ENCODE data around the gene C1orf159.

Gene C1orf159

DNA sequence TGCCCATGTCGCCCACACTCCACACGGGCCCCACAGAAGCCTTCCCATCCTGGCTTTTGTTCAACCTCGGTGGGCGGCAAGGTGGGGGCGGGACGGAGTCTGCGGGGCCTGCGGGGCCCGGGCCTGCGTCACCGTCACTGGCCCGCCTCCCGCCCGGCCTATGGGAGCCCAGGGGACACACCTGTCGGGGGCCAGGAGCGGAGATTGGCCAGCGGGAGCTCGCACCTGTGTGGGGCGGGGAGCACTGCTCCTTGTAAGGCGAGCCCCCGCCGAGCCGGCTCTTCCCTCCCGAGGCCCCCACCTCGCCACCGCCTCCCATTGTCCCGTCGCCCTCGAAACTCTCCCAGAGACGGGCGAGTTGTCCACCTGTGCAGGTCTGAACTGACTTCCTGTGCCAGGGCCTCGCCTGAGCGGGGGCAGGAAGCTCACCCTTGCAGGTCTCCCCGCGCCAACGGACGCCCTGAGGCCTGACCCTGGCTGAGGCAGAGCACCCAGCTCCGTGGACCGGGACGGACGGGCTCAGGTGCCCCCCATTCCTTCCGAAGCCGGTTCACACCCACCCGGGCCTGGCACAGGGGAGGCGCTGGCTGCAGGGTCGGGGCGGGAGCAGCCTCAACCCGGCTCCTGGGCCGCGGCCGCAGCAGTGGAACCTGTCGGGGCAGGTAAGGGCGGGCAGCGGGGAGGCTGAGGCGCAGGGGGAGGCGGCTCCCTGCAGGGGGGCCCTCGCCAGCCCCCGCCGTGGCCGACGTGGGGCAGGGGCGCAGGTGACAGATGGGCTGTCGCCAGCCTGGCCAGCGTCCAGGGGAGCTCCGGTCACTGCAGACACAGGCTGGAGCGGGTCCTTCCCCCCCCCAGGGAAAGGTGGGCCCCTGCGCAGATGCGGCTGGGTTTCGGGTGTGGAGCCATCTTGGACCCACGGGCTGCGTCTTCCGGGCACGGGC, 47.0 kb upstream of the C1orf159 start:
- no peaks in the 10 kb centered on the region for H3K36me3 Mint-ChIP-seq (ENCODE audit: low read depth)
- H3K9me3 Mint-ChIP-seq, result no peaks in the 10 kb centered on the region
- peaks cover 10% of the 10 kb centered on the region for H3K27me3 Mint-ChIP-seq (ENCODE audit: low read depth, poor library complexity)
- H3K4me3 Mint-ChIP-seq, result no peak overlapping the region
- no peak for DNase-seq
- no peak overlapping the region for H3K27ac Mint-ChIP-seq
- TF ChIP-seq, protein P1, sequence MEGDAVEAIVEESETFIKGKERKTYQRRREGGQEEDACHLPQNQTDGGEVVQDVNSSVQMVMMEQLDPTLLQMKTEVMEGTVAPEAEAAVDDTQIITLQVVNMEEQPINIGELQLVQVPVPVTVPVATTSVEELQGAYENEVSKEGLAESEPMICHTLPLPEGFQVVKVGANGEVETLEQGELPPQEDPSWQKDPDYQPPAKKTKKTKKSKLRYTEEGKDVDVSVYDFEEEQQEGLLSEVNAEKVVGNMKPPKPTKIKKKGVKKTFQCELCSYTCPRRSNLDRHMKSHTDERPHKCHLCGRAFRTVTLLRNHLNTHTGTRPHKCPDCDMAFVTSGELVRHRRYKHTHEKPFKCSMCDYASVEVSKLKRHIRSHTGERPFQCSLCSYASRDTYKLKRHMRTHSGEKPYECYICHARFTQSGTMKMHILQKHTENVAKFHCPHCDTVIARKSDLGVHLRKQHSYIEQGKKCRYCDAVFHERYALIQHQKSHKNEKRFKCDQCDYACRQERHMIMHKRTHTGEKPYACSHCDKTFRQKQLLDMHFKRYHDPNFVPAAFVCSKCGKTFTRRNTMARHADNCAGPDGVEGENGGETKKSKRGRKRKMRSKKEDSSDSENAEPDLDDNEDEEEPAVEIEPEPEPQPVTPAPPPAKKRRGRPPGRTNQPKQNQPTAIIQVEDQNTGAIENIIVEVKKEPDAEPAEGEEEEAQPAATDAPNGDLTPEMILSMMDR (IDR thresholded peaks at IDR 0.05), result no peak
- H3K4me1 Mint-ChIP-seq, result peaks cover 23% of the 10 kb centered on the region

DNA sequence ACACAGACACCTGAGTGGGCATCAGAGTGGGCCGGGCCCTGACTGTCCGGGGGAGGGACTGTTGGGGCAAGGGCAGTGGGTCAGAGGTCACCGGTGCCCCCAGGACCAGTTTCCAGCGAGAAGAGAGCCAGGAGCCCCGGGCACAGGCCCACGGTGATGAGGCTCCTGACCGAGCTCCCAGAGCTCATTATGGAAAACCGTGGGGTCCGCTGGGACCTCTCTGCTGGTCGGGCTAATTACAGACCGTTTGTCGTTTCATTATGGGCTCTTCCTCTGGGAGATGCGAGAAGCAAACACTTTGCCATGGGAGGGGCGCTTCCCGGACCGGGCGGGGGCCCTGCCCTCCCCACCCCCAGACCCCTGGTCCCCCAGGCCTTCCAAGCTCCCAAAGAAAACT, 45.8 kb upstream of the C1orf159 start:
- H3K36me3 Mint-ChIP-seq (ENCODE audit: low read depth), result no peaks in the 10 kb centered on the region
- H3K4me3 Mint-ChIP-seq, result no peak overlapping the region
- peaks cover 10% of the 10 kb centered on the region for H3K27me3 Mint-ChIP-seq (ENCODE audit: low read depth, poor library complexity)
- H3K27ac Mint-ChIP-seq, result no peak overlapping the region
- DNase-seq, result no peak
- H3K9me3 Mint-ChIP-seq, result no peaks in the 10 kb centered on the region
- TF ChIP-seq, protein P1 (IDR thresholded peaks at IDR 0.05), result no peak
- peaks cover 23% of the 10 kb centered on the region for H3K4me1 Mint-ChIP-seq

DNA sequence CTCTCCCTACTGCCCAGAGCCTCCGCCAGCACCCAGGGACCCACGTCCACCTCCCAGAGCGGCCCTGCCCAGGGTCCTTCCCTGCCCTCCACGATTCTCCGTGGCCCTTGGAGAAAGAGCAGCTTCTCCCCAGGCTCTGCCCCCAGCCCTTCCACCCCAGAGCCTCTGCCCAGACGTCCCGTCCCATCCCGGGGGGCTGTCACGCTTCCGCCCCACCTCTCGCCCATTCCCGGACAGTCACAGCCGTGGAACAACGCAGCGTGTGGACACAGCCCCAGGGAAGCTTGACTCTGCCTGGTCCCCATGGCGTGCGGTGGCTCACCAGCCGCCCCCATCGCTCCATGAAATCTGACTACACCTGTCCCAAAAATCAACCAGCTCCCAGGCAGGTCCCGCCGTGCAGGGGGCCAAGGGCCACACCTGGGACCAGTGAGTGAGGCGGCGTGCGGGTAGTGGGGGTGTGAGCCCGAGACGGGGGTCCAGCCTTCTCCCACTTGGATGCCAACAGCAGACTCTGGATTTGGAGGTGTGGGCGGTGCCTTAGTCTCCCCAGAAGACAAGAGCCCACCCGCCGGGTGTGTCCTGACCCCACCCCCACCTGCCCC, 45.3 kb upstream of the C1orf159 start:
- DNase-seq, result no peak
- TF ChIP-seq, protein P1 (IDR thresholded peaks at IDR 0.05), result no peak
- Mint-ChIP-seq H3K27me3 (ENCODE audit: low read depth, poor library complexity) (peaks cover 10% of the 10 kb centered on the region), H3K4me1 (peaks cover 23% of the 10 kb centered on the region), H3K36me3 (ENCODE audit: low read depth) (no peaks in the 10 kb centered on the region), H3K27ac (no peak overlapping the region), H3K9me3 (no peaks in the 10 kb centered on the region), H3K4me3 (no peak overlapping the region)

DNA sequence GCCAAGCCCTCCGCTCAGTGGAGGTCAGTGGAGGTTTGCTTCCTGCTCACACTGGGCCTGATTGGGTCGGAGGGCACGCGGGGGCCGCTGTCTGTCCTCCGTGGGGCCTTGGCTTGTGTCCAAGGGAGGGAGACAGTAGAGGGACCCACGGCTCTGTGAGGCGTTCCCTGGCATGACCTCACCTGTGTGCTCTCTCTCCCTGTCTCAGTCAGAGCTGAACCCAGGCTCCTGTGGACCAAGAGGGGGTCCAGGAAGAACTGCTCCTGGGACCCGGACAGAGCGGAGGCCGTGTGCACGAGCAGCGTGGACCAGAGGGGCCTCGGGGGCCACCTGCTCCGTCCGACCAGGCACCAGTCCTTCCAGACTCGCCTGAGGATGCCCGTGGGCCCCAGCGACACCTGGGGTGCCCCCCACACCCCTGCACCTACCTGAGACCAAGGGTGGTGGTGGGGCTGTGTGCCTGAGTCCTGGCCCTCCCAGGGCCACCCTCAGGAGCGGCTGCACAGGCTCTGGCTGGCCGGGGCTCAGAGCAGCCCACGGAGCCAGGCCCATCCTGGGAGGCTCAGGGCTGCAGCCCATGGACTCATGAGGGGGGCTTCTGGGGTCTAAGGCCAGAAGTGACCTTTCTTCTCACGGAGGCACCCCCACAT, 44.5 kb upstream of the C1orf159 start:
- Mint-ChIP-seq H3K9me3 (peaks cover 3% of the 10 kb centered on the region), H3K4me3 (no peak overlapping the region), H3K27me3 (ENCODE audit: low read depth, poor library complexity) (peaks cover 16% of the 10 kb centered on the region), H3K27ac (no peak overlapping the region), H3K36me3 (ENCODE audit: low read depth) (no peaks in the 10 kb centered on the region), H3K4me1 (peaks cover 15% of the 10 kb centered on the region)
- no peak for DNase-seq
- TF ChIP-seq, protein P1 (IDR thresholded peaks at IDR 0.05), result no peak

DNA sequence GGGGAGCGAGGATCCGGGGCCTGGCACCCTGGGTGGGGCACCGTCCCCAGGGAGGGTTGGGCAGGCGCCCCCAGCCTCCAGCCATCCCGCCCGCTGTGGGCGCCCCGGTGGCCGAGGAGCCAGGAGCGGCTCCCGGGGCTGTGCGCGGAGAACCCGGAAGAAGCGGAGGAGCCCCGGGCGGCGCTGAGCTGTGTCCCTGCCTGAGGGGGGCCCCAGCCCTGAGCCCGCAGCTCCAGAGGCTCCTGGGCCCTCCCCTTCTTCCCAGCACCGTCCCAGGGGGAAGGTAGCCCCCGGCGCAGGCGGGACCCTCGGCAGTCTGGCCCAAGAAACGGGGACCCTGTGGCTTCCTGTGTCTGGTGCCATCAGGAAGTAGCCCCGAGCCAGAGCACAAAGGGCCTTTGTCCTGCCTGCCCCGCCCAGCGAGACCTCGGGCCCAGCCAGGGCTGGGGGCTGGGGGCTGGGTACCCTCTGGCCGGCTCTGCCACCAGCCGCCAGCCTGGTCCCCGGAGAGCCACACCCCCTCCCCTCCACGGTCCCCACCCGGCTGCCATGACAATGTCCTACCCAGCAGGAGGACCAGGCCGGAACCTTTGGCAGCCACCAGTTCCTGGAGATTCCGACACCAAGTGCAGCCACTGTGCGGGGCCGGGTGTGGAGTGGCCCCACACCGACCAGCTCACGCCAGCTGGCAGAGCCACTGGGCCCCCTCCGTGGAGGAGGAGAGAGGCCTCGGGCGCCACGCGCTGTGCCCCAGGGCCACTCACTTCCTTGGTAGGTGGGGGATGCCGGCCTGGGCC, 42.2 kb upstream of the C1orf159 start:
- no peak overlapping the region for H3K27ac Mint-ChIP-seq
- H3K27me3 Mint-ChIP-seq (ENCODE audit: low read depth, poor library complexity), result peaks cover 9% of the 10 kb centered on the region
- peak; percentile 44 for DNase-seq
- H3K36me3 Mint-ChIP-seq (ENCODE audit: low read depth), result peaks cover 9% of the 10 kb centered on the region
- H3K4me1 Mint-ChIP-seq, result no peaks in the 10 kb centered on the region
- TF ChIP-seq, protein P1 (IDR thresholded peaks at IDR 0.05), result no peak
- peaks cover 22% of the 10 kb centered on the region for H3K9me3 Mint-ChIP-seq
- H3K4me3 Mint-ChIP-seq, result no peak overlapping the region

Measured in nephron progenitor cell (in vitro differentiated cells).